Endothelial cell (in vitro differentiated cells): ENCODE measurements around the gene CSNK1G2. TPM values are rescaled to one million over a fixed set of nuclear protein-coding genes. Genes with fewer than 3 reads are reported as not detected.

Experiments
- DNase-seq: peaks from one replicate; pipeline ENCODE4 v3.0.0; 2021; ENCODE audit warnings: low spot score
- H3K27ac Mint-ChIP-seq: one replicate; pipeline ENCODE4 v1.8.0; 2021; ENCODE audit warnings: mixed read lengths, inconsistent platforms; ENCODE audit not compliant: unreplicated experiment
- H3K27me3 Mint-ChIP-seq: one replicate; pipeline ENCODE4 v1.8.0; 2021; ENCODE audit warnings: mild to moderate bottlenecking, moderate library complexity, mixed read lengths, inconsistent platforms; ENCODE audit not compliant: unreplicated experiment
- H3K36me3 Mint-ChIP-seq: one replicate; pipeline ENCODE4 v1.8.0; 2021; ENCODE audit warnings: mild to moderate bottlenecking, low read depth, mixed read lengths, inconsistent platforms; ENCODE audit not compliant: unreplicated experiment
- H3K4me1 Mint-ChIP-seq: one replicate; pipeline ENCODE4 v1.8.0; 2021; ENCODE audit warnings: mild to moderate bottlenecking, mixed read lengths, inconsistent platforms; ENCODE audit not compliant: unreplicated experiment
- H3K4me3 Mint-ChIP-seq: one replicate; pipeline ENCODE4 v1.8.0; 2021; ENCODE audit warnings: mild to moderate bottlenecking, mixed read lengths, inconsistent platforms; ENCODE audit not compliant: unreplicated experiment
- H3K9me3 Mint-ChIP-seq: one replicate; pipeline ENCODE4 v1.8.0; 2021; ENCODE audit warnings: mixed read lengths, inconsistent platforms; ENCODE audit not compliant: unreplicated experiment
- CTCF ChIP-seq: fragments of 200-600 bp; sonication (generic); IDR thresholded peaks from one replicate; pipeline ENCODE4 v1.5.0; 2021; ENCODE audit warnings: antibody characterized with exemption; ENCODE audit not compliant: unreplicated experiment
- total RNA-seq: library from RNA; stranded (reverse); fragmentation: NEBNext Ultra II Directional; extraction: Animal tissue kit (Norgen Biotek cat#: 25700); gene quantifications from one replicate; pipeline ENCODE4 v1.2.1, GENCODE V29; 2021; ENCODE audit not compliant: unreplicated experiment

CSNK1G2 gene
- total RNA-seq, 1 donor from 2014 or later, result 110 TPM

- no peak for DNase-seq
- Mint-ChIP-seq H3K27me3 (peaks cover 7% of the 10 kb centered on the region), H3K9me3 (no peaks in the 10 kb centered on the region), H3K4me3 (no peak overlapping the region), H3K27ac (peak overlapping the region; percentile 13), H3K36me3 (peaks cover 14% of the 10 kb centered on the region), H3K4me1 (peaks cover 3% of the 10 kb centered on the region)
- TF ChIP-seq CTCF, result no peak
Measured at GRCh38 chr19:1961000-1961883, 20.3 kb downstream of the CSNK1G2 start.

DNA sequence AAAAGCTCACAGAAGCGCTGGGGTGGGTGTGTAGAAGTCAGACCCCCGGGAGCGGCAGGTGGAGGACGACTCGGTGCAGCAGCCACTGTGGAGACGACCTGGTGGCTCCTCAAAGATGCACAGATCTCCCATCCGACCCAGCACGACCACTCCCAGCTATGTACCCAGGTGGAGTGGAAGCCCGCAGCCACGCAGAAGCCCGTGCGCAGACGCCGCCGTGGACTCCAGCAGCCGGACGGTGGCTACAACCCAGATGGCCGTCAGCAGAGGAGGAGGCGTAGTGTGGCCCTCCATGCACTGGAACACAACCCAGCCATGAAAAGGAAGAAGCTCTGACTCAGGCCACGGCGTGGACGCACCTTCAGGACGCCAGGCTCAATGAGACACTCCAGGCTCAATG lies 21.7 kb downstream of the CSNK1G2 start:
- H3K9me3 Mint-ChIP-seq, result no peaks in the 10 kb centered on the region
- no peak overlapping the region for H3K27ac Mint-ChIP-seq
- TF ChIP-seq CTCF, result no peak
- peaks cover 3% of the 10 kb centered on the region for H3K4me1 Mint-ChIP-seq
- no peak for DNase-seq
- H3K4me3 Mint-ChIP-seq, result no peak overlapping the region
- H3K27me3 Mint-ChIP-seq, result peaks cover 7% of the 10 kb centered on the region
- peaks cover 14% of the 10 kb centered on the region for H3K36me3 Mint-ChIP-seq

DNA sequence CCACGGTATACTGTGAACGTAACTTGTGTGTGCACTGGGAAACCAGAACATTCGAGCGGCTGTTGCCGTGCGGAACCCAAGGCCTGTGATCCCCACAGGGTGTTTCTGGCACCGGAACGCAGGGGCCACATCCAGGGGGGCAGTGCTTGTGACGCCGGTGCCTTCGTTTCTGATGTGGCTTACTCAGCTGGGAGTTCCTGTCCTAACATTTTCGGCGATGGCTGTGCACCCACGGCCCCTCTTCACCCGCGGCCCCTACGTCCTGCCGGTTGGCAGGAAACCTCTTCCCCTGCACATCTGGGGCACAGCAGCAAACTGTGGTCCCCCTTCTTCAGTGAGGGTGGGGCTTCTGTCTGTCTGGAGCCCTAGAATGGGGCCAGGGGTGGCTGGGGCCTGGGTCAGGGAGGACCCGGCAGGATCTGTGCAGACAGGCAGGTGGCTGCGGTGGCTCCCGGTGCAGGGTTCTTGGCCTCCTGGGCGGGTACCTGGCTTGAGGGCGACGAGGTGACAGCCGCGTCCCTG lies 26.2 kb downstream of the CSNK1G2 start:
- H3K4me1 Mint-ChIP-seq, result no peaks in the 10 kb centered on the region
- no peak overlapping the region for H3K4me3 Mint-ChIP-seq
- no peaks in the 10 kb centered on the region for H3K27me3 Mint-ChIP-seq
- no peak for TF ChIP-seq CTCF
- no peaks in the 10 kb centered on the region for H3K9me3 Mint-ChIP-seq
- H3K27ac Mint-ChIP-seq, result no peak overlapping the region
- peaks cover 11% of the 10 kb centered on the region for H3K36me3 Mint-ChIP-seq
- DNase-seq, result no peak

DNA sequence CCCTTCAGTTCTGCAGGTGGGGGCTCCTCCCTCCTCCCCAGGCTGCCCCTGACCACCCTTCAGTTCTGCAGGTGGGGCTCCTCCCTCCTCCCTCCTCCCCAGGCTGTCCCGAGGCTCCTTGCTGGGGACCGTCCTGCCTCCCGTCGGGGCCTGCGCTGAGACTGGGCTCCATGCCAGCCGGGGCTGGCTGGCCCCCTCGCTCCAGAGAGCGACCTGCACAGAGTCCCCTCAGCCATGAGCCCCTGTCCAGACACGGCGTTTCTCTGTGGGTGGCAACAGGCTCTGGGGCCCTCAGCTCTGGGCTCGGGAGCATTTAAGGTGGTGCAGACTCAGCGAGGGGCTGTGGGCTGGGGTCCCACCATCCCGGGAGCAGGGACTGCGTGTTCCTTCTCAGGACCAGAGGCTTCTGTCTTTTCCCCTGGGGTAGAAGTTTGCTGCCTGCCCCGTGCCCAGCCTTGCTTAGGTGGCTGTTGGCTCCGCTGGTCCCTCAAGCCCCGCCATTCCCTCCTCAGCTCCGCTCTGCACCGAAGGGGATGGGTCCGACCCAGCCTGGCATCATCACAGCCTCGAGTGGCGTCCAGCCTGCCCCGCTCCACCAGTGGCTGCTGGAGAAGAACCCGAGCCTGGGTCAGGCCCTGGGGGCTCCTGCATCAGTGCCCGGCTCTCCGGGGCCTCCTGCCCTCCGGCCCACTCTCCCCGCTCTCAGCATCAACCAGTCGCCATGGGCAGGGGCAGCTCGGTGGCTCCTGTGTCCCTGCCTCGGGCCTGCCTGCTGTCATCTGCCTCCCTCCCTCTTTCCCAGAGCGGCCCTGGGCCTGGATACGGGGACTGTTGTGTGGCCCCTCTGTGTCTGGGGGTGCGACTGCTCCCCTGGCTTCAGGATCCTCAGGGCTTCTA lies 27.6 kb downstream of the CSNK1G2 start:
- no peak overlapping the region for H3K4me3 Mint-ChIP-seq
- no peak overlapping the region for H3K27ac Mint-ChIP-seq
- no peaks in the 10 kb centered on the region for H3K9me3 Mint-ChIP-seq
- H3K27me3 Mint-ChIP-seq, result no peaks in the 10 kb centered on the region
- H3K4me1 Mint-ChIP-seq, result no peaks in the 10 kb centered on the region
- no peak for DNase-seq
- H3K36me3 Mint-ChIP-seq, result peaks cover 8% of the 10 kb centered on the region
- no peak for TF ChIP-seq CTCF
